Middle frontal gyrus (tissue), 1 donor: ENCODE data around the gene COL27A1.

Experiments
- DNase-seq: peaks from one replicate; pipeline ENCODE4 v3.0.0-alpha.2; 2015; ENCODE audit warnings: low spot score; ENCODE audit errors: extremely low spot score

The COL27A1 gene

GRCh38 chr9:114285166-114285867, 130.0 kb downstream of the COL27A1 start:
- no peak for DNase-seq

- no peak for DNase-seq
Measured at GRCh38 chr9:114286146-114286679, 130.9 kb downstream of the COL27A1 start.

GRCh38 chr9:114287001-114287762, 131.8 kb downstream of the COL27A1 start:
- no peak for DNase-seq

GRCh38 chr9:114287763-114288192, 132.4 kb downstream of the COL27A1 start:
- DNase-seq, result no peak

- no peak for DNase-seq
Measured at GRCh38 chr9:114288193-114289091, 133.1 kb downstream of the COL27A1 start.

GRCh38 chr9:114289106-114289505, 133.8 kb downstream of the COL27A1 start:
- no peak for DNase-seq

GRCh38 chr9:114289571-114290481, 134.5 kb downstream of the COL27A1 start:
- no peak for DNase-seq

- no peak for DNase-seq
Measured at GRCh38 chr9:114290561-114290986, 135.2 kb downstream of the COL27A1 start.

- peak; percentile 54 for DNase-seq
Measured at GRCh38 chr9:114291064-114291474, 135.7 kb downstream of the COL27A1 start.

- no peak for DNase-seq
Measured at GRCh38 chr9:114291886-114292590, 136.7 kb downstream of the COL27A1 start.

- no peak for DNase-seq
Measured at GRCh38 chr9:114294664-114295063, 139.3 kb downstream of the COL27A1 start.

- no peak for DNase-seq
Measured at GRCh38 chr9:114296338-114296737, 141.0 kb downstream of the COL27A1 start.

GRCh38 chr9:114299286-114300152, 144.2 kb downstream of the COL27A1 start:
- no peak for DNase-seq

- DNase-seq, result no peak
Measured at GRCh38 chr9:114300153-114300845, 145.0 kb downstream of the COL27A1 start.

GRCh38 chr9:114300846-114301797, 145.8 kb downstream of the COL27A1 start:
- no peak for DNase-seq

GRCh38 chr9:114301798-114302565, 146.6 kb downstream of the COL27A1 start:
- no peak for DNase-seq
